Measurements from ENCODE around the gene KANSL1.
"Not testable (repeated sequence)": the region's sequence is repeated elsewhere in the genome, so short reads cannot be mapped to it uniquely, and the experiment has no call there.

DNA sequence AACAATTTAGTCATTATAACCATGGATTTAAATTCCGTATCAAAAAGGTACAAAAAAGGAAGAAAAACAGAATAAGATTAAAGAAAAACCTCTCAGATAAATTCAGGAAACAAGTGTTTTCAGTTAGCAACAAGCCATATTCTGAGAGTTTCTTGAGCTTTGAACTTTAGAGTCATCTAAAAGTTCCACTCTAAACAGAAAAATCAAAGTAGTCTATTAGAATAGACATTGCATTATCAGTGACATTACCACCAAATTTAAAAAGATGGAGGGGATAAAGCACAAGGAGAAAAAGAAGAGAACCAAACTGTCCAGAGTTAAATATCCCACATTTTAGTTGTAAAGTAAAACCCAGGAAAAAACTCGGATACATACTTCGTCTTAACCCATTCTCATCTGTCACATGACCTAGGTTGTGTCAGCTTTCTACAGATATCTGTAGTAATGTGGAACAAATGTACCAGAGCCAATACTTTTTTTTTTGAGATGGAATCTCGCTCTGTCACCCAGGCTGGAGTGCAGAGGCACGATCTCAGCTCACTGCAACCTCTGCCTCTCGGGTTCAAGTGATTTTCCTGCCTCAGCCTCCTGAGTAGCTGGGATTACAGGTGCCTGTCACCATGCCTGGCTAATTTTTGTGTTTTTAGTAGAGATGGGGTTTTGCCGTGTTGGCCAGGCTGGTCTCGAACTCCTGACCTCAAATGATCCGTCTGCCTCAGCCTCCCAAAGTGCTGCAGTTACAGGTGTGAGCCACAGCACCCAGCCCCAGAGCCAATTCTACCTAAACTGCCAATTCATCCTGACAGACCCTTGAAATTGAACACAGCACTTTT lies 91.2 kb downstream of the KANSL1 start:
- not testable (repeated sequence) for TF ChIP-seq SMC3 (IDR thresholded peaks at IDR 0.05; ENCODE audit: low read depth, low read length)
- TF ChIP-seq, protein P1, sequence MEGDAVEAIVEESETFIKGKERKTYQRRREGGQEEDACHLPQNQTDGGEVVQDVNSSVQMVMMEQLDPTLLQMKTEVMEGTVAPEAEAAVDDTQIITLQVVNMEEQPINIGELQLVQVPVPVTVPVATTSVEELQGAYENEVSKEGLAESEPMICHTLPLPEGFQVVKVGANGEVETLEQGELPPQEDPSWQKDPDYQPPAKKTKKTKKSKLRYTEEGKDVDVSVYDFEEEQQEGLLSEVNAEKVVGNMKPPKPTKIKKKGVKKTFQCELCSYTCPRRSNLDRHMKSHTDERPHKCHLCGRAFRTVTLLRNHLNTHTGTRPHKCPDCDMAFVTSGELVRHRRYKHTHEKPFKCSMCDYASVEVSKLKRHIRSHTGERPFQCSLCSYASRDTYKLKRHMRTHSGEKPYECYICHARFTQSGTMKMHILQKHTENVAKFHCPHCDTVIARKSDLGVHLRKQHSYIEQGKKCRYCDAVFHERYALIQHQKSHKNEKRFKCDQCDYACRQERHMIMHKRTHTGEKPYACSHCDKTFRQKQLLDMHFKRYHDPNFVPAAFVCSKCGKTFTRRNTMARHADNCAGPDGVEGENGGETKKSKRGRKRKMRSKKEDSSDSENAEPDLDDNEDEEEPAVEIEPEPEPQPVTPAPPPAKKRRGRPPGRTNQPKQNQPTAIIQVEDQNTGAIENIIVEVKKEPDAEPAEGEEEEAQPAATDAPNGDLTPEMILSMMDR (conservative IDR thresholded peaks at IDR 0.05; ENCODE audit: low read depth, low read length) = not testable (repeated sequence)

Data from IMR-90 (cell line).